ENCODE results near the gene GPR65. TPM values are rescaled to one million over a fixed set of nuclear protein-coding genes. Genes with fewer than 3 reads are reported as not detected.
"Not testable (repeated sequence)": the region's sequence is repeated elsewhere in the genome, so short reads cannot be mapped to it uniquely, and the experiment has no call there.

GPR65 gene
- total and polyA plus RNA-seq, 2 experiments from 2014 or later: not detected

- H3K79me2 ChIP-seq (replicated peaks; ENCODE audit: insufficient read depth); H3K27me3 ChIP-seq (ENCODE audit: insufficient read depth); H3K27ac Mint-ChIP-seq; H3K36me3 ChIP-seq (ENCODE audit: insufficient read depth); H3K4me3 Mint-ChIP-seq; H3K9me3 Mint-ChIP-seq; H4K20me1 ChIP-seq (replicated peaks; ENCODE audit: insufficient read depth); ATAC-seq; H3K36me3 Mint-ChIP-seq (ENCODE audit: low read depth); H3K27ac ChIP-seq (ENCODE audit: low read depth); H3K4me2 ChIP-seq; H3F3A ChIP-seq (replicated peaks; ENCODE audit: low read depth); DNase-seq (ENCODE audit: low spot score); H3K27me3 Mint-ChIP-seq (ENCODE audit: insufficient read depth, low read depth, poor library complexity); H3K4me3 ChIP-seq: not testable (repeated sequence)
- H3K4me1 Mint-ChIP-seq: peaks cover 15% of the 10 kb centered on the region
- Histone ChIP-seq H2AFZ (peak overlapping the region; percentile 1; the same call in 1 of the 2 replicates), H3K9me2 (ENCODE audit: insufficient read depth) (peaks cover 12% of the 10 kb centered on the region; the same call in 1 of the 2 replicates), H3K4me1 (ENCODE audit: insufficient read depth) (peaks cover 12% of the 10 kb centered on the region)
These were observed 19.5 kb downstream of the GPR65 start for GRCh38 chr14:88024252-88025086.

- ATAC-seq: no peak
- H3K36me3 ChIP-seq (ENCODE audit: insufficient read depth): no peaks in the 10 kb centered on the region
- peaks cover 8% of the 10 kb centered on the region; the same call in 1 of the 2 replicates for H3K9me2 ChIP-seq (ENCODE audit: insufficient read depth)
- Mint-ChIP-seq H3K27me3 (ENCODE audit: insufficient read depth, low read depth, poor library complexity) (peaks cover 2% of the 10 kb centered on the region), H3K9me3 (no peaks in the 10 kb centered on the region), H3K27ac (no peak overlapping the region; the same call in 1 of the 2 replicates), H3K36me3 (ENCODE audit: low read depth) (no peaks in the 10 kb centered on the region), H3K4me1 (peaks cover 15% of the 10 kb centered on the region), H3K4me3 (no peak overlapping the region)
- no peaks in the 10 kb centered on the region for H4K20me1 ChIP-seq (replicated peaks; ENCODE audit: insufficient read depth)
- no peak overlapping the region; the same call in 1 of the 2 replicates for H2AFZ ChIP-seq
- peaks cover 12% of the 10 kb centered on the region for H3K4me1 ChIP-seq (ENCODE audit: insufficient read depth)
- H3K27me3 ChIP-seq (ENCODE audit: insufficient read depth): no peaks in the 10 kb centered on the region
- no peak overlapping the region for H3K27ac ChIP-seq (ENCODE audit: low read depth)
- H3K4me3 ChIP-seq: no peak overlapping the region
- no peak for TF ChIP-seq ZNF331 (CRISPR knock-in tag; IDR thresholded peaks at IDR 0.05; ENCODE audit: low read depth)
- no peak for TF ChIP-seq NANOG (IDR thresholded peaks at IDR 0.05; ENCODE audit: borderline replicate concordance)
- TF ChIP-seq REST (IDR thresholded peaks at IDR 0.05; ENCODE audit: unreplicated experiment): no peak
- no peak for TF ChIP-seq JUNB (IDR thresholded peaks at IDR 0.05; ENCODE audit: unreplicated experiment)
- no peak for TF ChIP-seq STAT1 (IDR thresholded peaks at IDR 0.05; ENCODE audit: unreplicated experiment)
- no peak for TF ChIP-seq POLR2AphosphoS5 (IDR thresholded peaks at IDR 0.05; ENCODE audit: low read depth)
- TF ChIP-seq EZH2phosphoT487 (IDR thresholded peaks at IDR 0.05; ENCODE audit: unreplicated experiment): no peak
- no peak for DNase-seq (ENCODE audit: low spot score)
- no peak overlapping the region for H3K4me2 ChIP-seq
- no peaks in the 10 kb centered on the region for H3K79me2 ChIP-seq (replicated peaks; ENCODE audit: insufficient read depth)
- H3F3A ChIP-seq (replicated peaks; ENCODE audit: low read depth): no peaks in the 10 kb centered on the region
These were observed 20.4 kb downstream of the GPR65 start for GRCh38 chr14:88025313-88025712.

Measured in GM23338 (cell line).